ENCODE results near the gene FHL1.
"Not testable (repeated sequence)": the region's sequence is repeated elsewhere in the genome, so short reads cannot be mapped to it uniquely, and the experiment has no call there.

Gene FHL1

DNA sequence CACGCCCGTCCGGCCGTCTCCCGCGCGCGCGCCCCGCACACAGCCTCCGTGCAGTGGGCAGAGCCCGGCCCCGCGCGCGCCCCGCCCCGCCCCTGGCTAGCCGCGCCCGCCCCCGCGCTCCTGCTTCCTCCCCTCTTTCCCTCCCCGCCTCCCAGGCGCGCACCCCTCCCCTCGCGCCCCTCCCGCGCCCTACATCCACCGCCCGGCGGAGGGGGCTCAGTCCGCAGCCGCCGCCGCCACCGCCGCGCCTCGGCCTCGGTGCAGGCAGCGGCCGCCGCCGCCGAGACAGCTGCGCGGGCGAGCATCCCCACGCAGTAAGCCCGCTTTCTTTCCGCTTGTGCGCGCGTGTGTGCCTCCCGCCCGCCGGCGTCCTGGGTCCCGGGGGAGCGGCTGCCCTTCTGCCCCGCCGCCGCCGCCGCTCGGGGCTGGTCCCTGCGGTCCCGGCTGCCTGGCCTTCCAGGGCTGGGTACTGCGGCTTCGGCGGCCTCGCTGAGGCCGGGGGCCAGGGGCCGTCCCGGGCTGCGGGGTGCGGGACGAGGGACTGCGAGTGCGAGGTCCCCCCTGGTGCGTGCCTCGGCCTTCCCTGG, at the start of gene FHL1:
FHL1 (plus strand) TSS at position 219 of the 587 bp plus-strand sequence.
- no peak for DNase-seq (ENCODE audit: low read depth, low spot score)
- in situ Hi-C loops (cut with HindIII; ENCODE audit: low sequenced_read_pairs) = no loop called here
- TF ChIP-seq, protein P1, sequence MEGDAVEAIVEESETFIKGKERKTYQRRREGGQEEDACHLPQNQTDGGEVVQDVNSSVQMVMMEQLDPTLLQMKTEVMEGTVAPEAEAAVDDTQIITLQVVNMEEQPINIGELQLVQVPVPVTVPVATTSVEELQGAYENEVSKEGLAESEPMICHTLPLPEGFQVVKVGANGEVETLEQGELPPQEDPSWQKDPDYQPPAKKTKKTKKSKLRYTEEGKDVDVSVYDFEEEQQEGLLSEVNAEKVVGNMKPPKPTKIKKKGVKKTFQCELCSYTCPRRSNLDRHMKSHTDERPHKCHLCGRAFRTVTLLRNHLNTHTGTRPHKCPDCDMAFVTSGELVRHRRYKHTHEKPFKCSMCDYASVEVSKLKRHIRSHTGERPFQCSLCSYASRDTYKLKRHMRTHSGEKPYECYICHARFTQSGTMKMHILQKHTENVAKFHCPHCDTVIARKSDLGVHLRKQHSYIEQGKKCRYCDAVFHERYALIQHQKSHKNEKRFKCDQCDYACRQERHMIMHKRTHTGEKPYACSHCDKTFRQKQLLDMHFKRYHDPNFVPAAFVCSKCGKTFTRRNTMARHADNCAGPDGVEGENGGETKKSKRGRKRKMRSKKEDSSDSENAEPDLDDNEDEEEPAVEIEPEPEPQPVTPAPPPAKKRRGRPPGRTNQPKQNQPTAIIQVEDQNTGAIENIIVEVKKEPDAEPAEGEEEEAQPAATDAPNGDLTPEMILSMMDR (IDR thresholded peaks at IDR 0.05; ENCODE audit: low read depth, low read length) = no peak
- peak within 1 kb of the TSS; percentile 51 for H3K4me3 ChIP-seq (ENCODE audit: low read depth, low read length)

GRCh38 chrX:136097871-136098805, 49.2 kb upstream of the FHL1 start:
- no peak overlapping the region for H3K4me3 ChIP-seq (ENCODE audit: low read depth, low read length)
- in situ Hi-C loops (cut with HindIII; ENCODE audit: low sequenced_read_pairs) = no loop called here
- DNase-seq (ENCODE audit: low read depth, low spot score) = no peak
- TF ChIP-seq, protein P1 (IDR thresholded peaks at IDR 0.05; ENCODE audit: low read depth, low read length) = no peak

DNA sequence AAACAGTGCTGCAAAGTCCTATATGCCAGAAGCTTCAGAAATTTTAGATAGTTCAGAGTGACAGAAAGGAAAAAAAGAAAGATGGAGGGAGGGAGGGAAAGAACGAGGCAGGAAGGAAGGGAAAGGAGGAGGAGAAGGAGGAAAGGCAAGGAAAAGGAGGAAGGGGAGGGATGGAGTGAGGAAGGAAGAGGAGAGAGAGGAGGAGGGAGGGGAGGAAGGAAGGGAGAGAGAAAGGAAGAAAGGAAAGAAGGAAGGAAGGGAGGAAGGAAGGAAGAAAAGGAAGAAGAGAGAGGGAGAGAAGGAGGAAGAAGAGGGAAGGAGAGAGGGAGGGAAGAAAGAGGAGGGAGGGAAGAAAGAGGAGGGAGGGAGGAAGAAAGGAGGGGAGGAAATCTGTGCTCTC, 42.4 kb upstream of the FHL1 start:
- in situ Hi-C loops (cut with HindIII; ENCODE audit: low sequenced_read_pairs) = no loop called here
- TF ChIP-seq, protein P1 (IDR thresholded peaks at IDR 0.05; ENCODE audit: low read depth, low read length) = no peak

DNA sequence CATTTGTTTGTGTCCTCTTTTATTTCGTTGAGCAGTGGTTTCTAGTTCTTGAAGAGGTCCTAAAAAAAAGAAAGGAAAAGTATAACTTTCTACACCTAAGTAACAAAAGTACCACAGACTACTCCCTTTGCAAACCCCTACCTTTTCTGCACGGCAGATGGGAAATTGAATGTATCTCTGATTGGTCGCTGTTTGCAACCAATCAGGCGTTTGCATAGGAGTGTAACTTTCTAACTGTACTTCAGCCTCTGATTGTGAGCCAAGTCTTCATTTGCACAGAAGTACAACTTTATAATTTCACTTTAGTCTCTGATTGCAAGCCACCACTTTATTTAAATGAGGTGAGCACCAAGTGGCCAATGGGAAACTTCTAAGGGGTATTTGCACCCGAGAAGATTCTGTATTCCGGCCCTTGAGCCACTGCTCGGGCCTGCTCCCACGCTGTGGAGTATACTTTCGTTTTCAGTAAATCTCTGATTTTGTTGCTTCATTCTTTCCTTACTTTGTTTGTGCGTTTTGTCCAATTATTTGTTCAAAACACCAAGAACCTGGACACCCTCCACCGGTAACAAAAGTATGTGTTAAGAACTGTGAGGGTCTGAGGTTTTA, 40.3 kb upstream of the FHL1 start:
- no peak overlapping the region for H3K4me3 ChIP-seq (ENCODE audit: low read depth, low read length)
- DNase-seq (ENCODE audit: low read depth, low spot score) = no peak
- in situ Hi-C loops (cut with HindIII; ENCODE audit: low sequenced_read_pairs) = no loop called here
- TF ChIP-seq, protein P1 (IDR thresholded peaks at IDR 0.05; ENCODE audit: low read depth, low read length) = no peak

More for the DNA sequence above, 42.4 kb upstream of the FHL1 start:
- DNase-seq (ENCODE audit: low read depth, low spot score) = no peak
- no peak overlapping the region for H3K4me3 ChIP-seq (ENCODE audit: low read depth, low read length)

DNA sequence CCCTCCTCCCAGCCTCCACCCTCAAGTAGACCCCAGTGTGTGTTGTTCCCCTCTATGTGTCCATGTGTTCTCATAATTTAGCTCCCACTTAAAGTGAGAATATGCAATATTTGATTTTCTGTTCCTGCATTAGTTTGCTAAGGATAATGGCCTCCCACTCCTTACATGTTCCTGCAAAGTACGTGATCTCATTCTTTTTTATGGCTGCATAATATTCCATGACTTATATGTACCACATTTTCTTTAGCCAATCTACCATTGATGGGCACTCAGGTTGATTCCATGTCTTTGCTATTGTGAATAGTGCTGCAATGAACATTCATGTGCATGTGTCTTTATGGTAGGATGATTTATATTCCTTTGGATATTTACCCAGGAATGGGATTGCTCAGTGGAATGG, 38.4 kb upstream of the FHL1 start:
- H3K4me3 ChIP-seq (ENCODE audit: low read depth, low read length); in situ Hi-C loops (cut with HindIII; ENCODE audit: low sequenced_read_pairs); DNase-seq (ENCODE audit: low read depth, low spot score): not testable (repeated sequence)

GRCh38 chrX:136112286-136112685, 35.0 kb upstream of the FHL1 start:
- no peak for DNase-seq (ENCODE audit: low read depth, low spot score)
- H3K4me3 ChIP-seq (ENCODE audit: low read depth, low read length) = no peak overlapping the region
- TF ChIP-seq, protein P1 (IDR thresholded peaks at IDR 0.05; ENCODE audit: low read depth, low read length) = no peak
- in situ Hi-C loops (cut with HindIII; ENCODE audit: low sequenced_read_pairs) = no loop called here
